GM21717 (cell line): Measurements from ENCODE around the gene SLC22A5.
A peak's percentile ranks its signal among the peaks of the same experiment; 100 is the strongest.
"Not testable (repeated sequence)": the region's sequence is repeated elsewhere in the genome, so short reads cannot be mapped to it uniquely, and the experiment has no call there.

Source experiments
- ATAC-seq: cut with Tn5 transposase; IDR thresholded peaks from one replicate; pipeline ENCODE4 v1.9.1; 2021; ENCODE audit warnings: mild to moderate bottlenecking, moderate library complexity; ENCODE audit not compliant: unreplicated experiment

SLC22A5 gene

DNA sequence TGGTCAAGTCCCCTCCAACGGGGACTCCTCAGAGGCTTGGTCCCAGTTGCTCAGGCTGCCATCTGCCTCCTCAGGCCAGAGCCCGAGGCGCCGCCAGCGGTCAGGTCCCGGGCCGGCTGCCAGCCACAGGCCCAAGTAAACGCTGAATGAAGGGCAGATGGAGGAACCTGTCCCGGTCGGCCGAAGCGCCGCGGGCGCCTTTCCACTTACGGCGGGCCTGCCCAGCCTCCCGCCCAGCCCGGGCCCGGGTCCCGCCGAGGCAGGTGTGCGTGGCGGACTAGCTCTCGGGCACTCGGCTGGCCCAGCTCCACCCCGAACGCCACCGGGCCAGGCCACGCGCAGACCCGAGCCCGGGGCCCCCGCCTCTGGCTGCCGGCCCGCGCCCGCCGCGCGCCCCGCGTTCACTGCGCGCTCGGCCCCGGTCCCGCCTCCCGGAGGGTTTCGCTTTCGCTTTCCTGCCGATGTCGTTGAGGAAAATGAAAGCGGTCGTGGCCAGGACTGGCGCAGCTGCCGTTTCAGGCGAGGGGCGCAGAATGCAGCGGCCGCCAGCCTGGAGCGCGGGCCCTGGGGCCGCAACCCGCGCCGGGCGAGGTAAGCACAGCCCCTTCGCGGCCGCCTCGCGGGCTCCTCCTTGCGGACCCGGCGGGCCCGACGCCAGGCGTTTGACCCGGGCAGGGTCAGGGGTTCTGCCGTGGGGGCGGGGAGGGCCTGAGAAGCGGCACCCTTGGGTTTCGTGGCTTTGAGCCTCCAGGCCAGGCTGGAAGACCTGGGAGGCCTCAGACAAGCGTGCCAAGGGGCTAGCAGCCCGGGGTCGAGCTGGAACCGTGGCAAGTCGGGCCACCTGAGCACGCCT, 41.2 kb downstream of the SLC22A5 start:
- ATAC-seq = peak; percentile 65

DNA sequence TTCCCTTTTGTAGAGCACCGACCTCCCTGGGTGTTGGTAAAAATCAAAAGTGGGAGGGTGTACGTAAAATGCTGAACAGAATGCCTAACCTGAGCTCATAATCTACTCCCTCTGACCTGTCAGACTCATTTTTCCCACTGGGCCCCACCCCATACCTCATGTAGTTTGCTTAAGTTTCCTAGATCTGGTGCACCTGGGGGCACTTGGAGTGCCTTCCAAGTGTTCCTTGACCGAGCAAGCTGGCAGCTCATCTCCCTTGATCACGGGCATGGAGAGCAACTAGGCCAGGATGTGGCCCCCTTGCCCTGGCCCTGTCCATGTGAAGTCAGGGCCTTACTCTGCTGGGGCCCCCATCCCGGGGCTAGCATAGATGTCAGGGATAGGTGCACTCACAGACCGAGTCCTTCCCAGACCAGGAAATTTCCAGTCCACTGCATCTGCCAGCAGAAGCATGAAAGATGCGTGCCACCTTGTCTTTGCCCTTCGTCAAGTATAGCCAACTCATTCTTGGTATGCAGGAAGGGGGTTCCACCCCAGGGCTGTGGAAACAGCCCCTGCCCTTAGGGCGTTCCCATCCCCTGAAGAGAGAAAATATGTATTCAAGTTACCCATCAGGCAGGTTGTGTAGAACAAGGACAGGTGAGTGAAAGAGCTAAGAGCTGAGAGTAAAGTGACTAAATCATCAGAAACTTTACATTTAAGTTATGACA, 41.9 kb downstream of the SLC22A5 start:
- peak; percentile 10 for ATAC-seq

- no peak for ATAC-seq
These were observed 44.1 kb downstream of the SLC22A5 start for GRCh38 chr5:132413567-132413966.

GRCh38 chr5:132414634-132415378, 45.3 kb downstream of the SLC22A5 start:
- no peak for ATAC-seq

DNA sequence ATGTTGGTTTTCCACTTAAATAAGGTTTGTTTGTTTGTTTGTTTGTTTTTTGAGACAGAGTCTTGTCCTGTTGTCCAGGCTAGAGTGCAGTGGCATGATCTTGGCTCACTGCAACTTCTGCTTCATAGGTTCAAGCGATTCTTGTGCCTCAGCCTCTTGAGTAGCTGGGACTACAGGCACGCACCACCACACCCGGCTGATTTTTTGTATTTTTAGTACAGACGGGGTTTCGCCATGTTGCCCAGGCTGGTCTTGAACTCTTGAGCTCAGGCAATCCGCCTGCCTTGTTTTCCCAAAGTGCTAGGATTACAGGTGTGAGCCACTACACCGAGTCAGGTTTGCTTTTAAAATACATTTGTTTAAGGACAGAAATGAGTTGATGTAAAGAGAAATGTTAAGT, 46.0 kb downstream of the SLC22A5 start:
- ATAC-seq = not testable (repeated sequence)

GRCh38 chr5:132416306-132417009, 46.9 kb downstream of the SLC22A5 start:
- ATAC-seq = no peak

GRCh38 chr5:132417010-132417439, 47.5 kb downstream of the SLC22A5 start:
- no peak for ATAC-seq

DNA sequence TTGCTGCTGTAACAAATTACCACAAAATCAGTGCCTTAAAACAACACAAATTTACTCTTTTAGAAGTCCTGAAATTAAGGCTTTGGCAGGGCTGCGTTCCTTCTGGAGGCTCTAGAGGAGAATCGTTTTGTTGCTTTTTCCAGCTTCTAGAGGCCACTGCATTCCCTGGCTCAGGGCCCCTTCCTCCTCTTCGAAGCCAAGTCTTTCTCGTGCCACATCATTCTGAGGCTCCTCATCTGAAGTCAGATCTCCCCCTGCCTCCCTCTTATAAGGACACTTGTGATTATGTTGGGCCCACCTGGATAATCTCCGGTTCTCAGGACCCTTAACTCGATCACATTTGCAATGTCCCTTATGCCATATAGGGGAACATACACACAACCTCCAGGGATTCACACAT, 48.0 kb downstream of the SLC22A5 start:
- no peak for ATAC-seq

- no peak for ATAC-seq
These were observed 48.5 kb downstream of the SLC22A5 start for GRCh38 chr5:132417889-132418485.

DNA sequence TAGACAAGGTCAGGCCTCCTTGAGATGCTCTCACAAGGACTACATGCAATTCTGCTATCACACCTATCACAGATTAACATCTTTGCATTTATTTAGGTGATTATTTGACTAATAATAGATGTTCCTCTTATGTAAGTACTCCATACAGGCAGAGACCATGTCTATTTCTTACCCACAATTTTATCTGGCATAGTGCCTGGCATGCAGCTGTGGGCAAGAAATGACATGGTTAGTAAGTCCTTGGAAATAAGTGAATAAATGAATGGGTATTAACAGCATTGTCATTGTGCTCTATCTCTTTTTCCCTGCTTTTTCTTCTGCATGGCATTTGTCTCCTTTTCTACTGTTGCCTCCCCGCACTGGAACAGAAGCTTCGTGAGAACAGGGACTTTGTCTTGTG, 49.4 kb downstream of the SLC22A5 start:
- no peak for ATAC-seq

- no peak for ATAC-seq
These were observed 50.3 kb downstream of the SLC22A5 start for GRCh38 chr5:132419502-132420468.

- ATAC-seq = peak; percentile 25
These were observed 51.3 kb downstream of the SLC22A5 start for GRCh38 chr5:132420706-132421272.

- no peak for ATAC-seq
These were observed 52.0 kb downstream of the SLC22A5 start for GRCh38 chr5:132421462-132421861.

- no peak for ATAC-seq
These were observed 53.4 kb downstream of the SLC22A5 start for GRCh38 chr5:132422720-132423437.

- ATAC-seq = no peak
These were observed 54.0 kb downstream of the SLC22A5 start for GRCh38 chr5:132423438-132423898.

DNA sequence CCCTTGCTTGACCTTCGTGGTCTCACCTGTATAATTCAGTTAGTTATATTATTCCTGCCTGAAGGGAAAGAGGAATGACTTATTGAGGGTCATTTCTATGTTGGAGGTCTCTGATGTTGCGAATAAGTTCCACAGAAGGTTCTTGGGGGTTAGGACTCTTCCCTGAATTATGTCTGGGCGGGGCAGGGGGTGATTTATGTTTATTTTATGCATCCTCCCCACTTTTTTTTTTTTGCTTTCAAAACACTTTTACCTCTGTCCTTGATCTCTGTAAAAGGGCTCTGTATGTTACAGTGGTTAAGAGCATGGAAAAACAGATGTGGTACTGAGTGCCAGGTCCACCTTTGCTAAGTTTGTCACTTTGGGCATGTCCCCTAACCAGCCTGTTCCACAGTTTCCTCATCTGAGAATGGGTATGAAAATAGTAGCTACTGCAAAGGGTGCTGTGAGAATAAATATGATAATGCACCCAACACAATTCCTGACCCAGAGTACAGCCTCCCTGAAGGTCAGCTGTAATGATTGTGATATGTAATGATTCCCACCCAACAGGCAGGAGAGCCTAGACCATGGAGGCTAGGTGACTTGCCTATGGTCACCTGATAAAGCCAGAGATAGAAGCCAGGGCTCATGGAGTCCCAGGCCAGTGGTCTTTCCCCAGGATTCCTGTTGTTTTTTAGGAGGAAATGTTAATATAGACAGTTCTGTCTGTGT, 54.8 kb downstream of the SLC22A5 start:
- no peak for ATAC-seq
